ENCODE data around the gene UBE2N.
A peak's percentile ranks its signal among the peaks of the same experiment; 100 is the strongest.
"Not testable (repeated sequence)": the region's sequence is repeated elsewhere in the genome, so short reads cannot be mapped to it uniquely, and the experiment has no call there.

Gene UBE2N

GRCh38 chr12:93442411-93443340 is 929 bp upstream of the UBE2N start:
- DNase-seq, result no peak

GRCh38 chr12:93441081-93441616 is 598 bp downstream of the UBE2N start:
- DNase-seq, result peak; percentile 53

GRCh38 chr12:93440043-93440835 is 1.5 kb downstream of the UBE2N start:
- no peak for DNase-seq

- no peak for DNase-seq
Observed at GRCh38 chr12:93438266-93439050, 3.3 kb downstream of the UBE2N start.

GRCh38 chr12:93434256-93434865 is 7.4 kb downstream of the UBE2N start:
- DNase-seq, result no peak

GRCh38 chr12:93432031-93432430 is 9.7 kb downstream of the UBE2N start:
- DNase-seq, result not testable (repeated sequence)

GRCh38 chr12:93430280-93430679 is 11.5 kb downstream of the UBE2N start:
- no peak for DNase-seq

GRCh38 chr12:93429852-93430251 is 11.9 kb downstream of the UBE2N start:
- no peak for DNase-seq

- DNase-seq, result no peak
Observed at GRCh38 chr12:93429448-93429847, 12.3 kb downstream of the UBE2N start.

GRCh38 chr12:93427779-93428564 is 13.8 kb downstream of the UBE2N start:
- no peak for DNase-seq

GRCh38 chr12:93426412-93426805 is 15.3 kb downstream of the UBE2N start:
- DNase-seq, result no peak

- DNase-seq, result no peak
Observed at GRCh38 chr12:93425736-93426411, 15.9 kb downstream of the UBE2N start.

- no peak for DNase-seq
Observed at GRCh38 chr12:93422050-93422449, 19.7 kb downstream of the UBE2N start.

- no peak for DNase-seq
Observed at GRCh38 chr12:93419388-93420034, 22.2 kb downstream of the UBE2N start.

- no peak for DNase-seq
Observed at GRCh38 chr12:93417967-93418480, 23.7 kb downstream of the UBE2N start.

- peak; percentile 51 for DNase-seq
Observed at GRCh38 chr12:93415723-93416464, 25.9 kb downstream of the UBE2N start.

GRCh38 chr12:93413064-93413463 is 28.7 kb downstream of the UBE2N start:
- DNase-seq, result no peak

- not testable (repeated sequence) for DNase-seq
Observed at GRCh38 chr12:93412396-93412795, 29.4 kb downstream of the UBE2N start.

- DNase-seq, result not testable (repeated sequence)
Observed at GRCh38 chr12:93411060-93411459, 30.7 kb downstream of the UBE2N start.
